Measurements from ENCODE around the gene WNT5B. TPM values are rescaled to one million over a fixed set of nuclear protein-coding genes. Genes with fewer than 3 reads are reported as not detected.
A peak's percentile ranks its signal among the peaks of the same experiment; 100 is the strongest.

Gene WNT5B
- total and polyA plus RNA-seq, 2 of the 8 experiments (the other 6 are each of a cell fraction or from before 2014, with no cell fraction given) = 0.91 to 1.2 TPM

DNA sequence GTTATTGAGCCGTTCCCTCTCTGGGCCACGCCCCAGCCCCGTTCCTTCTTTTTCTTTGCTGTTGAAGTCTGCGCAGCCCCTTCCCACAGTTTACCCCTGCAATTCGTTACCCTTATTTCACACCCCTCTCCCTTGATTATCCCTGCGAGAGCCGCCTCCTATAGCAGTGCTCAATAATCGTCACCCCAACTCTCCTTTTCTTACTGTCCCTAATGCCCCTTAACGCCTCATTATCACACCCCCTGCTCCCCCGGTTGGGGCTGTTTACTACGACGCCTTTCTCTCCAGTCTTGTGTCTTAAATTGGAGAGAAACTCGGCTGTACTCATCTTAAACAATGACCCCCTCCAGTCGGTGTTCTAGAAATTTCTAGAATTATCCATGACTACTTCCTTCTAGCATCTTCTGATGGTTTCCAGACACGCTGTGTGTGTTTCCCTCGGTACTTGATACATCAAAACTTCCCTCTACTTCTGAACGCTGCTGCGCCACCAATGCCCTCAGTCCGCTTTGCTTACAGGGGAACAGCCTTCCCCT is 33.9 kb upstream of the WNT5B start:
- POLR2A ChIA-PET (ENCODE audit: partially characterized antibody) = interaction anchor here (0.6 to 2.1 kb wide), 2 partner anchors 11 kb away, joined by 3 to 6 read pairs; no protein-coding TSS in a partner anchor
- CTCF ChIA-PET (ENCODE audit: partially characterized antibody) = interaction anchor here (1.2 kb wide), 1 partner anchor 12 kb away, joined by 4 read pairs; no protein-coding TSS in a partner anchor
- TF ChIP-seq TAF1 (IDR thresholded peaks at IDR 0.05; ENCODE audit: low read depth, low read length) (no peak), SP4 (IDR thresholded peaks at IDR 0.05; ENCODE audit: low read length) (0 out of 2 replicates have a peak, but pooled peaks have one; percentile 0), CTBP2 (IDR thresholded peaks at IDR 0.05; ENCODE audit: borderline replicate concordance, insufficient read depth, insufficient read length, low read length) (no peak), RXRA (IDR thresholded peaks at IDR 0.05; ENCODE audit: insufficient read depth, low read depth, low read length) (no peak), EZH2 (IDR thresholded peaks at IDR 0.05; ENCODE audit: low read depth, low read length, severe bottlenecking) (no peak), MAFK (IDR thresholded peaks at IDR 0.05; ENCODE audit: low read depth, low read length) (no peak), BCL11A (IDR thresholded peaks at IDR 0.05; ENCODE audit: low read depth in 2 of 2, low read length in 2 of 2) (no peak), BACH1 (IDR thresholded peaks at IDR 0.05; ENCODE audit: low read length) (peak; percentile 47; the same call in 1 of the 2 replicates), TAF7 (optimal IDR thresholded peaks at IDR 0.05; ENCODE audit: borderline replicate concordance, low read depth, low read length) (no peak), GABPA (IDR thresholded peaks at IDR 0.05; ENCODE audit: borderline replicate concordance, insufficient read depth, low read length) (no peak), POU5F1 (IDR thresholded peaks at IDR 0.05; ENCODE audit: low read depth, low read length) (no peak)
- TF ChIP-seq, protein P1, sequence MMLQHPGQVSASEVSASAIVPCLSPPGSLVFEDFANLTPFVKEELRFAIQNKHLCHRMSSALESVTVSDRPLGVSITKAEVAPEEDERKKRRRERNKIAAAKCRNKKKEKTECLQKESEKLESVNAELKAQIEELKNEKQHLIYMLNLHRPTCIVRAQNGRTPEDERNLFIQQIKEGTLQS (IDR thresholded peaks at IDR 0.05; ENCODE audit: insufficient read depth, low read depth, low read length) = no peak

More for the DNA sequence above, 33.9 kb upstream of the WNT5B start:
- H2BK15ac ChIP-seq (ENCODE audit: low read length) = no peak overlapping the region
- peak overlapping the region; percentile 73 to 84 for H3K4me2 ChIP-seq (ENCODE audit: insufficient read depth in 1 of 2, low read depth in 2 of 2, low read length in 2 of 2)
- H3K27me3 ChIP-seq (replicated peaks in 1 of 4; ENCODE audit: control insufficient read depth in 3 of 4, extremely low read depth in 1 of 4, insufficient read depth in 3 of 4, low read length in 3 of 4) = peaks cover 21 to 55% (median 44%) of the 10 kb centered on the region in 4 experiments
- H4K20me1 ChIP-seq (replicated peaks in 1 of 2; ENCODE audit: control insufficient read depth in 1 of 2, insufficient read depth in 2 of 2, low read length in 2 of 2) = peaks cover 14 to 18% of the 10 kb centered on the region in 2 experiments
- no peak overlapping the region for H3K14ac ChIP-seq (ENCODE audit: insufficient read length)
- no peak overlapping the region for H4K8ac ChIP-seq (ENCODE audit: extremely low read depth, insufficient read depth, low read length)
- H3K36me3 ChIP-seq (ENCODE audit: control insufficient read depth in 2 of 4, insufficient read depth in 4 of 4, low read length in 3 of 4) = no peaks in the 10 kb centered on the region
- H2BK20ac ChIP-seq (ENCODE audit: low read length) = no peak overlapping the region
- H3K18ac ChIP-seq (ENCODE audit: extremely low read depth, low read length) = no peak overlapping the region
- no peak overlapping the region for H3K23ac ChIP-seq (ENCODE audit: insufficient read length)
- H3K4me1 ChIP-seq (replicated peaks in 1 of 4; ENCODE audit: control insufficient read depth in 3 of 4, insufficient read depth in 4 of 4, low read length in 3 of 4) = peaks cover 12 to 30% (median 19%) of the 10 kb centered on the region in 4 experiments
- H3K4ac ChIP-seq (replicated peaks; ENCODE audit: insufficient read length, low read depth, low read length) = no peak overlapping the region
- H2BK120ac ChIP-seq (replicated peaks; ENCODE audit: low read depth, low read length) = no peak overlapping the region
- no peak overlapping the region; a peak in 1 of 7 replicates for H3K9ac ChIP-seq (replicated peaks in 1 of 4; ENCODE audit: extremely low read depth in 1 of 4, low read depth in 3 of 4, low read length in 3 of 4)
- no peaks in the 10 kb centered on the region for H3K9me3 ChIP-seq (ENCODE audit: insufficient read depth in 2 of 2, low read depth in 1 of 2, low read length in 1 of 2)
- H2BK12ac ChIP-seq (ENCODE audit: low read depth, low read length) = no peak overlapping the region
- no peak overlapping the region for H2BK5ac ChIP-seq (ENCODE audit: low read depth, low read length)
- no peak overlapping the region for H2AK5ac ChIP-seq (ENCODE audit: low read depth, low read length)
- H3K79me1 ChIP-seq (ENCODE audit: low read depth, low read length) = no peaks in the 10 kb centered on the region
- 5% methylated on average over 19 of the region's 19 CpGs; no CpG with 5 or more reads in 1 of the 2 experiments for WGBS, 2 experiments (ENCODE audit: extremely low coverage in 1 of 2, insufficient coverage in 1 of 2, insufficient read length in 1 of 2, insufficient replicate concordance in 2 of 2, low coverage in 1 of 2, low lambda C conversion rate in 2 of 2, missing lambda C conversion rate in 1 of 2)
- no peak overlapping the region for H3K27ac ChIP-seq (ENCODE audit: low read depth, low read length)
- H3K79me2 ChIP-seq (ENCODE audit: control insufficient read depth in 1 of 2, insufficient read depth in 2 of 2, low read length in 2 of 2) = peaks cover 0 to 5% of the 10 kb centered on the region in 2 experiments; a peak in 1 of 4 replicates
- no peak overlapping the region for H4K91ac ChIP-seq (replicated peaks; ENCODE audit: insufficient read length, low read length)
- H4K5ac ChIP-seq (ENCODE audit: insufficient read length, low read depth, low read length) = no peak overlapping the region
- H2AFZ ChIP-seq (ENCODE audit: low read length) = peak overlapping the region; percentile 17; the same call in 1 of the 2 replicates
- H3K4me3 ChIP-seq (ENCODE audit: extremely low read depth in 1 of 4, insufficient read depth in 2 of 4, low read depth in 3 of 4, low read length in 4 of 4) = peak overlapping the region; percentile 57 to 68 (median 62)
- DNase-seq (ENCODE audit: low read depth in 1 of 2, low spot score in 2 of 2) = no peak
- no peak overlapping the region for H3K56ac ChIP-seq (replicated peaks; ENCODE audit: insufficient read length, low read depth, low read length)
- FAIRE-seq = no peak
- H3K23me2 ChIP-seq (ENCODE audit: low read depth, low read length) = peaks cover 18% of the 10 kb centered on the region; the same call in 1 of the 2 replicates

Measured in H1 (cell line).